Raji (cell line): ENCODE data around the gene FAR2.

Experiments used
- POLR2A ChIP-seq: IDR thresholded peaks from 2 replicates; pipeline ENCODE4 v1.6.1; 2011; ENCODE audit warnings: low read depth, low read length, control low read depth; ENCODE audit not compliant: insufficient read depth

Gene FAR2

GRCh38 chr12:29374012-29374411 is 224.9 kb downstream of the FAR2 start:
- no peak for TF ChIP-seq POLR2A

DNA sequence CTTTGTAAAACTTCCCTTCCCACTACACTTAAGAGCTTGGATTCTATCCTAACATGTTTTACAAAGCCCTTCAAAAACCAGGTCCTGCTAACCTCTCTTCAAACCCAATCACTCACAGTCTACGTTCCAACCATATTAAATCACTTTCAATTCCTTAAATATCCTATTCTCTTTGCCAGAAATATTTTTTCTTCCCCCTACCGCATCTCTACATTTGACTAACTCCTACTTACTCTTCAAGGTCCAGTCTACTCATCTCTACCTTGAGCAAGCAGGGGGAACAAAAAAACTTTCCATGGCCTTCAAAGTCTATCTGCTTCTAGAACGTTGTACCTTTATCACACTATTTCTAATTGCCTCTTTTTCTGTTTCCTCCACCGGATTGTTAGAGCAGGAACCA is 225.8 kb downstream of the FAR2 start:
- TF ChIP-seq POLR2A = no peak

DNA sequence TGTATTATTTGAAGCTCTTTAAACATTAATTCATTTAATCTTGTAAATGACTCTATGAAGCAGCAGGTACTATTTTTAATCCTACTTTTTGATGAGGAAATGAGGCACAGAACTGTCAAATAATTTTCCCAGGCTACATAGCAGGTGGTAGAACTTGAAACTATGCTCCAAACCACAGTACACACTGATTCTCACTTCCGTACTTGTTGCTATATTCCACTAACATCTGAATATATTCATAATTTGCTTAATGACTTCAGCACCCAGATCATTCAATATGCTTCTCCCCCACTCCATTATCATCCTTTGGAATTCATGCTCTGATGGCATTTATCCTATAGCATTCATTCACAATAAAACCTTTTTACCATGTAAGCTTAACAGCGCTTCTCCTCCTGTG is 227.0 kb downstream of the FAR2 start:
- TF ChIP-seq POLR2A = no peak

DNA sequence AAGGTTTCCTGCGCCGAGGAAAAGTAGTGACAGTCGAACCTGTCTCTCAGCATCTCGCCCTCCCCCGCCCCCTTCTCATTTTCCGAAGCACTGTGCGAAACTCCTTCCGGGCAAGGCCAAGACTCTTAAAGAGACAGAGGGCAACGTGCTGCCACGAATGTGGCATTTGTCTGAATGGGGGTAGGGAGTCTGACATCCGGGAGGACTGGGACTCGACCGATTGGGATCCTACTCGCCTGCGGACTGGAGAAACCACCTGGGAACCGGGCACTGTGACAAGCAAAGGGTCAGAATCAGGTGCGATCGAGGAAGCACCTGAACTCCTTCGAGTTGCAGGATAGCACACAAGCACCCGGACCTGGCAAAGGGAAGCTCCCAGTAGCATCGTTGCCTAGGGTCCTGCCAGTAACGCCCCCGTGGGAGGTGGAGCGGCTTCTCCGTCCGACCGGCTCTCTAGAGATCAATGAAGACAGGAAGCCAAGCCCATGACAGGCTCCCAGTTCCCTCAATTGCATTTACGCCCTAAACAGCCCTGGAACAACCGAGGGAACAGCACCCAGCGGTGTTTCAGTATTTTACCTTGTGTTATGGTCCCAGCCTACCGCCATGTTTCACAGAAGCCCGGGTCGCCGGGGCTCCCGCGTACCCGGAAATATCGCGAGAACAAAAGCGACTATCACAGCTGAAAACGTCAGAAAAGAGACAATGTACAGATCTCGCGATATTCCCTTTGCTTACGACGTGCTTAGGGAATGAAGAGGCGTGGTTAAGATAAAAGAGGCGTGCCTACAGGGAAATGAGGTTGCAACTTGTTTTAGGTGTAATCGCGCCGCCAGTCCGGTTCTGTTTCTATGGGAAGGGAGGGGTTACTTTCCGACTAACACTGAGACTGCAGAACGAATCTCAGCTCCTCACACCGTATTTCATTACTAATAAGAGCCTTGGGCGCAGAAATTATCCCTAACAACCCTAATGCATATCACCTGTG is 231.8 kb downstream of the FAR2 start, which contains the start of gene ERGIC2:
TSS of gene ERGIC2 (minus strand) at position 637 of the 988 bp plus-strand sequence. CDS start 9,539 bp downstream, outside the sequence.
- TF ChIP-seq POLR2A = peak; percentile 70

DNA sequence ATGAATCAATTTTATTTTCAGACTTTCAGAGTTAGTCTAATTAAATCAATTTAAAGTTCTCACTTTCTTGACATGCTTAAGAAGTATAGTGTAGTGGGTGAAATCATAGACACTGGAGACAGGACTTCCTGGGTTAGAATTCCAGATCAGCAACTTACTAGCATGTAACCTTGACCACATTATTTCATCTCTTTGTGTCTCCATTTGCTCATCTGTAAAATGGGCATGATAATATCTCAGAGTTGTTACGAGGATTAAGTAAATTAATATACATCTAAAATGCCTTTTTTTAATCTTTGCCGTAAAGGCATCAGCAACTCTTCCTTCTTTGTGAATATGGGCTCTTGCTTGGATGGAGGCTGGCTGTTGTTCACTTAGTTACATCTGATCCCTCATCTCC is 233.2 kb downstream of the FAR2 start:
- TF ChIP-seq POLR2A = no peak
